SW 1271 (cell line): Measurements from ENCODE around the gene PEX5L.
"Not testable (repeated sequence)": the region's sequence is repeated elsewhere in the genome, so short reads cannot be mapped to it uniquely, and the experiment has no call there.

Source experiments
- DNase-seq, 2 experiments: peaks; one replicate each; lab custom pipeline; 2025; lab: John Stamatoyannopoulos, UW

Gene PEX5L

GRCh38 chr3:180036671-180037455 lies at the start of gene PEX5L:
Gene PEX5L (minus strand): TSS chr3:180036937. CDS start chr3:180036599, 338 bp downstream.
- DNase-seq: no peak

DNA sequence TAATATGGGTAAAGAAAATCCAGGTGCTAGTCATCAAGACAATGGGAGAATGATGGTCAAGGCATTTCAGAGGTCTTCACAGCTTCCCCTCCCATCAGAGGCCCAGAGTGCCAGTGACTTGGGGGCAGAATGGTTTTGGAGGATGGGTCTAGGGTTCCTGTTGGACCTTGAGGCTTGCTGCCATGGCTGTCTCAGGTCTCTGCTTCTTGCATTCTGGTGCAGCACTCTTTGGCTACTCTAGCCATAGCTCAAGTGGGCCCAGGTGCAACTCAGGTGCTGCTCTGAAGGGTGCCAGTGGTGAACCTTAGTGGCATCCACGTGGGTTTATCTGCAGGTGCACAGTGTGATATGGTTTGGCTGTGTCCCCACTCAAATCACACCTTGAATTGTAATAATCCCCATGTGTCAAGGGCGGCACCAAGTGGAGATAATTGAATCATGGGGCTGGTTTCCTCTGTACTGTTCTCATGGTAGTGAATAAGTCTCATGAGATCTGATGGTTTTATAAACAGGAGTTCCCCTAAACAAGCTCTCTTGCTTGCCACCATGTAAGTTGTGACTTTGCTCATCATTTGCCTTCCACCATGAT lies 48.5 kb upstream of the PEX5L start:
- DNase-seq: no peak

DNA sequence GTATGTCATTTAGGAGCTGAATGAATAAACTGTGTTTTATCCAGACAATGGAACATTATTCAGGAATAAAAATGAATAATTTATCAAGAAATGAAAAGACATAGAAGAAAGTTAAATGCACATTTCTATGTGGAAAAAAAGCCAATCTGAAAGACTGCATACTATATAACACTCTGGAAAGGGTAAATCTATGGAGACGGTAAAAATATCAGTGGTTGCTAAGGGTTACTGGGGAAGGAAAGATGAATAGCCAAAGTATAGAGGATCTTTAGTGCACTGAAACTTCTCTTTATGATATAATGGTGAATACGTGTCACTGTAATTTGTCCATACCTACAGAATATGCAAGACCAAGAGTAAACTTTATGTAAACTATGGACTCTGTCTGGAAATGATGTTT lies 46.0 kb upstream of the PEX5L start:
- DNase-seq: no peak

GRCh38 chr3:180078592-180078991 lies 41.9 kb upstream of the PEX5L start:
- no peak for DNase-seq

DNA sequence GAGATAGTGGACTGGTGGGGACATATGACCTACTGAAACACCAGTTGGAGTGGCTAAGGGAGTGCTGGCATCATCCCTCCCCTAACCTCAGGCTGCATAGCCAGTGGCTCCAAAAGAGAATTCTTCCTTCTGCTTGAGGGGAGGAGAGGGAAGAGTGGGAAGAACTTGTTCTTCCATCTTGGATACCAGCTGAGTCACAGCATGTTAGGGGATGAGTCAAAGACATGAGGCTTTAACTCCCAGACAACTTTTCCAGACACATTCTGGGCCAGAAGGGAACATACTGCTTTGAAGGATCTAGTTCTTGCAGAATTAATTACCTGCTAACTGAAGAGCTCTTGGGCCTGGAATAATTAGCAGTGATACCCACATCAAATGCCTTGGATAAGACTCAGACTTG lies 36.8 kb upstream of the PEX5L start:
- DNase-seq: no peak

GRCh38 chr3:180072786-180073185 lies 36.0 kb upstream of the PEX5L start:
- DNase-seq: no peak

DNA sequence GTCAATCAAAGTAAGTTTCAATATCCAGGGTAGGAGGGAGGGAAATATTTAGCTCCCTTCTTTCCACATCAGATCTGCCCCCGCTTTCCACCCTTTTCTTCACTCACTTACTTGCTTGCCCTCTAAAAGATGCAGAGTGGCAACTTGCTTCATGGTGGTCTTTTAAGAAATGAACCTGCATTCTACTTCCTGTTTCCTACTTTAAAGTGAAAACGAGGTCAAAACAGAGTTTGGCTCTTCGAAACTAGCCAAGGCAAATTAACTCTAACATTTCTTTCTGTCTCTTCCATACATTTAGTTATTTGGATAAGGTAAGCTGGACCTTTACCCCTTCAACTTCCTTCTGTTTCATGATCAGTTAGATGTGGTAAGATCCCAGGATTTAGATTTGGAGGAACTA lies 34.2 kb upstream of the PEX5L start:
- DNase-seq: no peak

DNA sequence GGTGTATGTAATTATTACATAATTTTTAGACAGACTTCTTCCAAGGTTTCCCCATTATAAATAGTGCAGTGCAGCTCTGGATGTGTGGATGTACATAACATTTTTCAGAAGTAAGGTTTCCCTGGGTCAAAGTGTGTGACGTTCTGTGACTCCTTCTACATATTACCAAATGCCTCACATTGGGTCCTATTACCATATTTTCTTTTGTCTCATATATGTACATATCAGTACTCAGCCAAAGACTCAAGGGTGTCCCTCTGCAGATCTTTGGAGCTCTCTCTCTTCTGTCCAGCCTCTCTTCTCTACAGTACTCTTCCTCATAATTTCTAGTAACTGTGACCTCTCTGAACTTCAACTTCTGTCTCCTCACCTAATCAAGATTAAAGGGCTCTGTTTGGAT lies 31.3 kb upstream of the PEX5L start:
- DNase-seq: no peak

- no peak for DNase-seq
These were observed 29.9 kb upstream of the PEX5L start for GRCh38 chr3:180066598-180066997.

DNA sequence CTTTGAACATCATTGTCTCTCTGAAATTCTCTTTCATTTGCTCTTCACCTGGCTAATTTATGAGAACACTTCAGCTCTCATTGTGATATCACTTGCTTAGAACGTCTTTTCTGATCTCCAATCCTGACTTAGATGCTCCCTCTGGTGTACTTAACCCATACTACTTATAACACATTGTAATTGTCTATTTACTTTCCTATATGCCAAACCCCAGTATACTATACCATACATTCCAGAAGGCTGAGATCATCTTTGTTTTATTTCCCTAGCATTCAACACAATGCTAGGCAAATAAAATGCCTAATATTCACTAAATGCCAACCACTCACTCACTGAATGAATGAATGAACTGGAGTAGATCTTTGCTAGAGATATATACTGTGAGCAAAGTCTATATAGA lies 27.0 kb upstream of the PEX5L start:
- no peak for DNase-seq

- no peak for DNase-seq
These were observed 26.0 kb upstream of the PEX5L start for GRCh38 chr3:180062771-180063170.

GRCh38 chr3:180059356-180059755 lies 22.6 kb upstream of the PEX5L start:
- no peak for DNase-seq

- DNase-seq: no peak
These were observed 21.5 kb upstream of the PEX5L start for GRCh38 chr3:180058238-180058637.

GRCh38 chr3:180055656-180056055 lies 18.9 kb upstream of the PEX5L start:
- DNase-seq: not testable (repeated sequence)

GRCh38 chr3:180049391-180049790 lies 12.7 kb upstream of the PEX5L start:
- no peak for DNase-seq

GRCh38 chr3:180048840-180049239 lies 12.1 kb upstream of the PEX5L start:
- DNase-seq: no peak

DNA sequence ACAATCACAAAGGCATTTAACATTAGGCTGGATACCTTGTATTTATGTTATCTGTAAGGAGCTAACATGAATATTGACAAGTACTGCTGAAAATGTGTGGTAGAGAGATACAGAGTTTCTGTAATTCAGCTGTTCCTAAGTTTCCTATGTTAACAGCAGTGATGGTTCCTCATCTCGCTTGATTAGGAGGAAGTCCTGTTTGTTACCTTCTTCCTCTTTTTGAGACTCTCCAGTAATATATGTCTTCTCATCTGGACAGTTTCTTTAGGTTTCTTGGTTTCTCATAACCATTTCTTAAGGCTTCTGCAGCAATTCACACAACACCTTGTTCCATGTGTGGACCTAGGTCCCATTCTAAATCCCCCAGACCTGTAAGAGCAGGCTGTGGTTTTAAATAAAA lies 11.4 kb upstream of the PEX5L start:
- no peak for DNase-seq

DNA sequence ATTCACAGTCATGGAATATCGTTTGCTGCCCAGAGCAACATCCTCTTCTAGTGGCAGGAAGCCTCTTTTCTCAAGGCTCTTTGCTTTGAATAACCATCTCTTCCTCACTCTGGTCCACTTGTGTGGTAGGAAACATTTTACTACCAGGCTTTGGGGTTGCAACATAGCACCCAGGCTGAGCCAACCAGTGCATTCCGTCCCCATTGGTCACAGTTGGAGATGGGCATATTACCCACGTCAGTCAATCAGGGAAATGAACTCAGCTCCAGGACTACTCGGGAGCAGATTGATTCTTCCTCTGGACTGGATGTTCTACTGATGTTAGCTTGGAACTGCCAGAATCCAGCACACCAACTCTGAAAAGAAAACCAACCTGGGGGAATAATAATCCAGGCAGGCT lies 4.2 kb upstream of the PEX5L start:
- DNase-seq: no peak

- DNase-seq: no peak
These were observed 556 bp downstream of the PEX5L start for GRCh38 chr3:180036092-180036670.

GRCh38 chr3:180026997-180027396 lies 9.7 kb downstream of the PEX5L start:
- no peak for DNase-seq

- DNase-seq: no peak
These were observed 18.2 kb downstream of the PEX5L start for GRCh38 chr3:180018543-180018942.

DNA sequence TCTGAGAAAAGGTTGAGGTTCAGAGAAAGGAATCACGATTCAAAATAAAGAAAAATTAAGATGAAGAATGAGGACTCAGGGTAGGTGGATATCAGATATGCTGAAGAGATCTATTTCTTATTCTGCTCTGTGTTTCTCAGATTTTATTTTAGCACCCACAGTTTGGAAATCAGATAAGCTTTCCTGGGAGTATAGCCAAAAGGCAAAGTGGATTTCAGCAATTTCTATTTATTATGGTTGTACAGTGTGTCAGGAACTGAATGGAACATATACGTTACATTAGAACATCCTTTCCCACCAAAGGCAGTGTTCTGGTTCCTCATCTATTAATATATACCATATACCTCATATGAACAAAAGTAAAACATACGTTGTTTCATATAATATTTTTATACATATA lies 18.9 kb downstream of the PEX5L start:
- no peak for DNase-seq

- no peak for DNase-seq
These were observed 24.8 kb downstream of the PEX5L start for GRCh38 chr3:180011927-180012326.
